HG02588 (cell line): ENCODE measurements around the gene EIF3B.
"Not testable (repeated sequence)": the region's sequence is repeated elsewhere in the genome, so short reads cannot be mapped to it uniquely, and the experiment has no call there.

Experiments
- ATAC-seq: cut with Tn5 transposase; IDR thresholded peaks from one replicate; pipeline ENCODE4 v1.9.1; 2021; ENCODE audit warnings: mild to moderate bottlenecking, moderate library complexity; ENCODE audit not compliant: unreplicated experiment

Gene EIF3B

DNA sequence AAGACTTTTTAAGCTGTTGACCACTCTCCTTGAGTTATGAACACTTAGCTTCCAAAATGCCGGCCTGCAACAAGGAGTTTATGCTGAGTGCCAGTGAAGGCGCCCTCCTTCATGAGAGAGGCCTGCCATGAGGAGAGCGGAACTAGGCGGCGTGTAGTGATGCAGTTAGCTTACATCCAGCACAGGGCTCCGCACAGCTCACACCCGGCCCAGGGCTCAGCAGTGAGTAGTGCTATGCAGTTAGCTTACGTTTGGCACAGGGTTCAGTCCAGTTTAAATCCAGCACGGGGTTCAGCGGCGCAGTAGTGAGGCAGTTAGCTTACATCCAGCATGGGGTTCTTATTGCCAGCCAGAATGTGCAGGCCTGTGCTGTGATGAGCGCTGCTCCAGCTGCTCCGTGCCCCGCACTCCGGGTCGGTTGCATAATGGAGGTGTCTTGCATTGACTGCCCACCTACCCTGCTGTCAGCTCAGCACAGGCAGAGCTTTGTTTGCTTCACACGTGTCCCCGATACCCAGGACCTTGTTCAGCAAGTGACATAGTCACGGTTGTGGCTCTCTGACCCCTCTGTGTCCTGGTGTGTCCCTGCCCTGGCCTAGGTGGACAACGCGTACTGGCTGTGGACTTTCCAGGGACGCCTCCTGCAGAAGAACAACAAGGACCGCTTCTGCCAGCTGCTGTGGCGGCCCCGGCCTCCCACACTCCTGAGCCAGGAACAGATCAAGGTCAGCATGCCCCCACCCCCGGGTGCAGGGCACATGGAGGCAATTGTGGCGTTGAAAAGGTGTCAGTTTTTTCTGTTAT is 21.9 kb downstream of the EIF3B start:
- no peak for ATAC-seq

GRCh38 chr7:2377492-2377891 is 22.9 kb downstream of the EIF3B start:
- ATAC-seq, result not testable (repeated sequence)

DNA sequence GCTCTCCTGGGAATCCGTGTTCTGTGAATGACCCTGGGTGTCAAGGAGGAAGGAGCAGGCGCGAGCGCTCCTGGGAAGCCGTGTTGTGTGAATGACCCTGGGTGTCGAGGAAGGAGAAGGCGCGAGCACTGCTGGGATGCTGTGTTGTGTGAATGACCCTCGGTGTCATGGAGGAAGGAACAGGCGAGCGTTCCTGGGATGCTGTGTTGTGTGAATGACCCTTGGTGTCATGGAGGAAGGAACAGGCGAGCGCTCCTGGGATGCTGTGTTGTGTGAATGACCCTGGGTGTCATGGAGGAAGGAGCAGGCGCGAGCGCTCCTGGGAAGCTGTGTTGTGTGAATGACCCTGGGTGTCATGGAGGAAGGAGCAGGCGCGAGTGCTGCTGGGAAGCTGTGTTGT is 23.5 kb downstream of the EIF3B start:
- not testable (repeated sequence) for ATAC-seq

DNA sequence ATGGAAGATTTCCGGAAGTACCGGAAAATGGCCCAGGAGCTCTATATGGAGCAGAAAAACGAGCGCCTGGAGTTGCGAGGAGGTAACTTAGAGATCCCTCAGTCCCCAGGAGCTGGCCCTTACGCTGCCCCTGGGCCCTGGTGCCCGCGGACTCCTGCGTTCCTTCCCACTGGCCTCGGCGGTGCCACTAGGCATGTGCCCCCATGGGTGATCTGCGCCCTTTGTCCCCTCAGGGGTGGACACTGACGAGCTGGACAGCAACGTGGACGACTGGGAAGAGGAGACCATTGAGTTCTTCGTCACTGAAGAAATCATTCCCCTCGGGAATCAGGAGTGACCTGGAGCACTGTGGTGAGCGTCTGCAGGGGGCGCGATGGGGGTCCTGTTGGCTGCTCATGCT is 24.5 kb downstream of the EIF3B start:
- no peak for ATAC-seq

DNA sequence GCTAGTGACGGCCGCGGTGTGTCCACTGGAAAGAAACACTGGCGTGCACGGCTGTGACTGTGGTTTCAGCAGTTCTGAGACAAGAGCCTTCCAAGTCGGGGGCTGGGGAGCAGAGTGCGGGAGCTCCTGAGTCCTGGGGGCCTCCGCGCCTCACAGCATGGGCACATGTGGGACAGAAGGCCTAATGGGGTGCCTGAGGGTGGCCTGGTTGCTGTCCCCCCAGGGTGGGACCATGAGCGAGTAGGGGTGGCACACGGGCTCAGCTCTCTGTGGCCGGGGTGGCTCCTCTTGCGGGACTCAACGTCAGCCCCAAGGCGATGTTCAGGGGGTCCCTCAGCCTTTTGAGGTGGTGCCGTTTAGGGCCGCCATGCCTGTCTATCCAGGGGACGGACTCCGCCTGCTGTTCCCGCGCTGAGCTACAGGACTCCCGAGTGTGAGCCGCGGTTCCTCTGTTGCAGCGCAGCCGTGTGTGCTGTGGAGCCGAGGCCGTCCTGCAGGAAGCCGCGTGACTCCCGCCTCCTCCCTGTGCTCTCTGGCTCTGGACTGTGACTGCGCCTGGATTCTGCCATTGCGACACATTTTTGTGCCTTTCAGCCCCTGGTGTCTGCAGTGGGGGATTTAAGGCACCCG is 25.3 kb downstream of the EIF3B start:
- ATAC-seq, result no peak

DNA sequence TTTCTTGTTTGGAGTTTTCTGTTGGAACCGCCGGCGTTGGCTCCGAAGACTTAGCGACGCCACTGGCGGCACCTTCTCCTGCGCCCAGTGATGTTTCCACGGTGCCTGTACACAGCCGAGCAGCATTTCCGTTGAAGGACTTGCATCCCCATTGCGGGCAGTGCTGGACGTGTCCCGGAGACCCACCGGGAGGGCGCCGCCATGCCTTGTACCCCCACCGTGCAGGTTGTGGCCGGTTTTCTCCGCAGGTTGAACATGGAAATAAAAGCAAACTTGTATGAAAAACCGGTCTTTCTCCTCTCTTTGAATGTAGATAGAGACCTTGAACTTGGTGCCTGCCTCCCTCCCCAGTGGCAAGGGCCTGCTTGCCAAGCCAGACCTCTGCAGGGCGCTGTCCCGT is 25.8 kb downstream of the EIF3B start:
- ATAC-seq, result no peak

DNA sequence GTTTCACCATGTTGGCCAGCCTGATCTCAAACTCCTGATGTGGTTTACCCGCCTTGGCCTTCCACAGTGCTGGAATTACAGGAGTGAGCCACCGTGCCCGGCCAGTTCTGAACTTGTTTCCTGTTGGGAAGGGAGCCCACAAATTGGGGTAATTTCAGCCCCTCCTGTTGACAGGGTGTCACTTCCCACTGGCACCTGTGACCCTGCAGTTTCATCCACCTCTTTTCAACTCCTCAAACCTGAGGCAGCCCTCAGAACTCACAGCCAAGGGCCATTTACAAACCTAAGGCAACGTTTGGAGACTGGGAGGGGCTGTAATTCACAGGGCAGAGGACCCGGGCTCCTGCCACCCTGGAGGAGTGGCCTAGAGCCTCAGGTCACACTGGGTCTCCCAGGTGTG is 26.6 kb downstream of the EIF3B start:
- ATAC-seq, result no peak

DNA sequence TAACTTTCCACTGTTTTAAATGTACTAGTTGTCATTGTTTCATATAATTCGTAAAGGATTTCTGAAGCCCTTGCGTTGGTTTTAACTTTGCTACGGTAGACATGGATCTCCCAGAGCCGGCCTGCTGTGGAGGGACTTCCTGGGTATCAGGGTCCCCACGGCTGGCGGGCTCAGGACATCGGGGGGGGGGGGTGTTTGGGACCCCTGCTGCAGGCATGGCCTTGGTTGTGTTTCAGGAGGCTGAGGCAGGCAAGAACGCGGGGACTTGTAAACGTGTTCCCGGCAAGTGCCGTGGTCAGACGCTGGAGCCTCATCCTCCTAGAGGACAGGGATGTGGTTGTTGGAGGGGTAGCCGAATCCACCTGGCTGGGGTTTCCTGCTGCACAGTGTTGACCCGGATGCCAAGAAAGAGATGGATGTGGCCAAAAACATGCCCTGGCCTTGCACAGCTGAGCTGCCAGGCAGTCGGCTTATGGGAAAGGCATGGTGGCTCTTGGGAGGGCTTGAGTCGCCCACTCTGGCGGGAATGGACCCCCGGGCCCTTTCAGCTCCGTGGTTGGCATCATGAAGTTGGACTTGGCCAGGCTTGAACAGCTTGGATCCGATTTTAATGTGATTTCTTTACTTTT is 27.4 kb downstream of the EIF3B start:
- no peak for ATAC-seq

DNA sequence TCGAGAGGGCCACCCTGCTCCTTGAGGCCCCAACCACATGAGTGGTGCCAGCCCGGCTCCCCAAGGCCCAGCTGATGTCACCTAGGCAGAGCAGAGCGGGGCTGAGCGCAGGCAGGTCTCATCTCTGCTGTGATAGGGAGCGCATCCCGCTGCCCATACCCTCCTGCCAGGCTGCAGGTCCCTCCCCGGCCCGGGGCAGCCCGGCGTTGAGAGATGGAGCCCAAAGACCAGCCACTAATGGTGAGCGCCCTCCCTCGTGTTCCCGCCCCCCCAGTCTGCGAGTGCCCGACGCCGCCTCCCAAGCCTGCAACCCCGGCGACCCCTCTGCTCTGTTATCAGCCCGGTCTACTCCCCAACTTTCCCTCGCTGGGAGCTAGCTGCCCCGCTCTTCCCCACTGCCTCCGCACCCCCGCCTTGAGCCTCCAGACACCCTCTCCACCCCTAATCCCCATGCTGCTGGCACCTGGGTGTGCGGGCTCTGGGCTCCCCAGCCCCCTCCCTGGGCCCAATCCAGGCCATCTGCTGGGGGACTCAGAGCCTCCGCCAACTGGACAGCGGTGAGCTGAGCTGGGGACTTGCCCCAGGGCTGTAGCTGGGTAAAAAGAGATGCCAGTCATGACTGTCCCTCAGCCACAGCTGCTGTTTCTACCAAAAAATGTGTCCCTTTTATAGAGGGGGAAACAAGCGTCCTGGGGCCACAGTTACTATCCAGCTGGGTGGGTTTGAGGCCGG is 29.1 kb downstream of the EIF3B start:
- ATAC-seq, result no peak

- no peak for ATAC-seq
Observed at GRCh38 chr7:2384354-2385243, 30.0 kb downstream of the EIF3B start.

DNA sequence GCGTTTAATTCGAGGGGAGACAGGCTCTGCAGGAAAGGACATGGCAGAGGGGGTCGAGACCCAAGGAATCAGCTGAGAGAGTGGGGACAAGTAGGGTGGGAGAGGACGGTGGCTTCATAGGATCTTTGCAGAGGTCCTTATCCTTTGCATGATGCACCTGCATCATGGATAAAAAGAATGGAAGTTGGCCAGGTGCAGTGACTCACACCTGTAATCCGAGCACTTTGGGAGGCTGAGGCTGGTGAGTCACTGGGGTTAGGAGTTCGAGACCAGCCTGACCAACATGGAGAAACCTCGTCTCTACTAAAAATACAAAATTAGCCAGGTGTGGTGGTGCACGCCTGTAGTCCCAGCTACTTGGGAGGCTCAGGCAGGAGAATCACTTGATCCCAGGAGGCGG is 31.5 kb downstream of the EIF3B start:
- not testable (repeated sequence) for ATAC-seq

GRCh38 chr7:2386964-2387669 is 32.5 kb downstream of the EIF3B start:
- ATAC-seq, result no peak

GRCh38 chr7:2387897-2388636 is 33.4 kb downstream of the EIF3B start:
- ATAC-seq, result no peak

DNA sequence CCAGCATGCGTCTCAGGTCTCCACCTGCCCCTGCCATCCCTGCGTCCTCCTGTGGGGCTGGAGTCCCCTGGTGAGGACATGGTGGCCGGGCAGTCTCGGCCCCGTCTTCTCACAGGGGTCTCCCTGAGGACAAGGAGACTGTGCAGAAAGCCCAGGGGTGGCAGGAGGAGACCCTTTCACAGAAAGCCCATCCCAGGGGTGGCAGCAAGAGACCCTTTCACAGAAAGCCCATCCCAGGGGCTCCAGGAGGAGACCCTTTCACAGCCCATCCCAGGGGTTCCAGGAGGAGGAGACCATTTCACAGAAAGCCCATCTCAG is 34.0 kb downstream of the EIF3B start:
- no peak for ATAC-seq

DNA sequence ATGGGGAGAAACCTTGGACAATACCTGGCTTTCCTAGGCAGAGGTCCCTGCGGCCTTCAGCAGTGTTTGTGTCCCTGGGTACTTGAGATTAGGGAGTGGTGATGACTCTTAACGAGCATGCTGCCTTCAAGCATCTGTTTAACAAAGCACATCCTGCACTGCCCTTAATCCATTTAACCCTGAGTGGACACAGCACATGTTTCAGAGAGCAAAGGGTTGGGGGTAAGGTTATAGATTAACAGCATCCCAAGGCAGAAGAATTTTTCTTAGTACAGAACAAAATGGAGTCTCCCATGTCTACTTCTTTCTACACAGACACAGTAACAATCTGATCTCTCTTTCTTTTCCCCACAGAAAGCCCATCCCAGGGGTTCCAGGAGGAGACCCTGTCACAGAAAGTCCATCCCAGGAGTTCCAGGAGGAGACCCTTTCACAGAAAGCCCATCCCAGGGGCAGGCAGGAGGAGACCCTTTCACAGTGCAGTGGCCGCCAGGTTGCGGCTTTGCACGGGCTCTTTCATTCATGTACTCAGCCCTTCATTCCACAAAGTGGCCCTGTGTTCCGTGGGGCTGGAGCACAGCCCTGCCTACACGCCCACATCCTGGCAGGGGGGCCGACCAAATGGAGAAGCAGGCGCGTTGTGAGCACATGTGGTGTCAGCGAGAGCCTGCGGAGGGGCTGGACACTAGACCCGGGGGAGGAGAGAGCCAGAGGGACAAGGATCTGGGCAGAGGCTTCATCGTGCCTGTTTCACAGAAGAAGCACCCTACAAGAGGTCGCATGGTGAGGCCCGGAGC is 35.6 kb downstream of the EIF3B start:
- ATAC-seq, result not testable (repeated sequence)

DNA sequence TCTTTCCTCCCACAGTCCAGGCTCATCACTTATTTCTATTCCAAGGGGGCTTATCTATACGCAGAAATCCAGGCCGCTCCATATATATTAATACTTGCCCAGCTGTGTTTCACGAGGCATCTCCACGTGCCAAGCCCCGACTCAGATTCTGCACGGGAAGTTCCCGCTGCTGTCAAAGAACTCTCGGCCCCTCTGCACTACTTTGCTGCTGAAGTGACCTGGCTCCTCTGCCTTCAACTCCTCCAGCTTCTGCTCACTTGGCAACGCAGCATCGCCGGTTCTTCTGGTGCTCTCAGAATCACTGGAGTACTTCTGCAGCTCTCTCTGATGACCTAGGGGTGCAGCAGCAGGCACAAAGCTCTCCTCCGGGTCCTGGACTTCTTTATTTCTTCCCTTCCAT is 39.1 kb downstream of the EIF3B start:
- ATAC-seq, result no peak

GRCh38 chr7:2394566-2395082 is 40.0 kb downstream of the EIF3B start:
- no peak for ATAC-seq

GRCh38 chr7:2398506-2398905 is 43.9 kb downstream of the EIF3B start:
- no peak for ATAC-seq
